Sigmoid colon (tissue), 7 donors: ENCODE data around the gene AGMAT. TPM values are rescaled to one million over a fixed set of nuclear protein-coding genes. Genes with fewer than 3 reads are reported as not detected.
A peak's percentile ranks its signal among the peaks of the same experiment; 100 is the strongest.

Experiments
- DNase-seq: peaks from one replicate; pipeline ENCODE4 v3.0.0-alpha.2; 2019
- H3K27ac ChIP-seq, 4 donors: fragments of 200-600 bp; sonication (generic); one replicate each; pipeline ENCODE4 v1.5.1; 2016 to 2019; ENCODE audit warnings: mild to moderate bottlenecking in 1 of 4
- H3K27me3 ChIP-seq, 3 donors: fragments of 200-600 bp; sonication (generic); one replicate each; pipeline ENCODE4 v1.5.1; 2019; ENCODE audit warnings: mild to moderate bottlenecking in 1 of 3
- H3K36me3 ChIP-seq, 4 donors: fragments of 200-600 bp; sonication (generic); one replicate each; pipeline ENCODE4 v1.5.1; 2016 to 2019
- H3K4me1 ChIP-seq, 4 donors: fragments of 200-600 bp; sonication (generic); one replicate each; pipeline ENCODE4 v1.5.1; 2017 to 2019
- H3K4me3 ChIP-seq, 4 donors: fragments of 200-600 bp; sonication (generic); one replicate each; pipeline ENCODE4 v1.5.1; 2017 to 2019; ENCODE audit warnings: mild to moderate bottlenecking in 2 of 4, moderate library complexity in 1 of 4
- H3K9me3 ChIP-seq, 4 donors: fragments of 200-600 bp in 3 of 4; sonication (generic) in 3 of 4; one replicate each; pipeline versions ENCODE4 v1.5.1 to v1.6.1; 2013 to 2019
- CTCF ChIP-seq, 4 experiments: fragments of 450-650 bp in 3 of 4; fragments of 200-600 bp in 1 of 4; IDR thresholded peaks; one replicate each; pipeline ENCODE4 v1.5.1; 2016 to 2019; ENCODE audit warnings: antibody characterized with exemption in 4 of 4, mild to moderate bottlenecking in 3 of 4, moderate library complexity in 2 of 4
- EP300 ChIP-seq, 4 donors: sonication (generic); formaldehyde crosslinking; IDR thresholded peaks; one replicate each; pipeline ENCODE4 v1.6.1; 2017; ENCODE audit warnings: antibody characterized with exemption in 4 of 4
- POLR2A ChIP-seq, 2 donors: fragments of 450-650 bp; IDR thresholded peaks; one replicate each; pipeline ENCODE4 v1.6.1; 2016; ENCODE audit warnings: antibody characterized with exemption in 2 of 2, mild to moderate bottlenecking in 2 of 2, moderate library complexity in 2 of 2
- POLR2AphosphoS5 ChIP-seq, 4 donors: sonication (generic); formaldehyde crosslinking; IDR thresholded peaks; one replicate each; pipeline ENCODE4 v1.6.1; 2017; ENCODE audit warnings: antibody characterized with exemption in 4 of 4
- WGBS, 2 donors: extraction: QIAGEN DNeasy Blood & Tissue Kit; methylation state at CpG; one replicate each; pipeline ENCODE4 v1.1.7; 2013; 5-methylcytosine and 5-hydroxymethylcytosine counted together
- intact Hi-C: fragments of 100-400 bp; cut with DNase I; formaldehyde crosslinking; loops from one replicate; pipeline ENCODE4 v1.15.1; 2023
- polyA plus RNA-seq, 3 donors: library from polyadenylated mRNA; stranded (reverse); fragments of 200-250 nt; gene quantifications; one replicate each; pipeline ENCODE4 v1.2.3, GENCODE V29; 2013
- total RNA-seq, 4 donors: library from RNA; depleted of rRNA; stranded (reverse); fragments of >200 nt; gene quantifications; one replicate each; pipeline ENCODE4 v1.1.0, GENCODE V29; 2016
- donor health status: healthy with polysubstance abuse.
- donor health status: Bipolar disorder and iron deficiency.
- donor health status: healthy.

Gene AGMAT
- total and polyA plus RNA-seq, 7 donors, result 0.14 to 18.3 (median 8.9) TPM; not detected in 3

GRCh38 chr1:15531682-15532081 lies 53.2 kb downstream of the AGMAT start:
- 72 to 89% methylated on average over 2 of the region's 2 CpGs for WGBS, 2 donors
- Histone ChIP-seq H3K4me3 (no peak overlapping the region), H3K9me3 (no peaks in the 10 kb centered on the region), H3K27me3 (no peaks in the 10 kb centered on the region), H3K4me1 (peaks cover 0 to 16% (median 12%) of the 10 kb centered on the region in 4 donors), H3K27ac (no peak overlapping the region), H3K36me3 (peaks cover 0 to 52% (median 7%) of the 10 kb centered on the region in 4 donors)
- intact Hi-C loops, result no loop called here
- no peak for DNase-seq
- TF ChIP-seq POLR2AphosphoS5 (IDR thresholded peaks at IDR 0.05), result no peak
- no peak for TF ChIP-seq EP300 (IDR thresholded peaks at IDR 0.05)
- TF ChIP-seq CTCF (IDR thresholded peaks at IDR 0.05), result no peak
- TF ChIP-seq POLR2A (IDR thresholded peaks at IDR 0.05), result no peak

- Histone ChIP-seq H3K4me3 (no peak overlapping the region), H3K36me3 (peaks cover 0 to 45% (median 5%) of the 10 kb centered on the region in 4 donors), H3K27ac (no peak overlapping the region), H3K4me1 (peaks cover 0 to 19% (median 15%) of the 10 kb centered on the region in 4 donors), H3K27me3 (no peaks in the 10 kb centered on the region), H3K9me3 (no peaks in the 10 kb centered on the region)
- 94 to 95% methylated on average over 4 of the region's 4 CpGs for WGBS, 2 donors
- intact Hi-C loops, result no loop called here
- TF ChIP-seq EP300 (IDR thresholded peaks at IDR 0.05) (no peak), CTCF (IDR thresholded peaks at IDR 0.05) (no peak), POLR2A (IDR thresholded peaks at IDR 0.05) (no peak), POLR2AphosphoS5 (IDR thresholded peaks at IDR 0.05) (no peak)
- no peak for DNase-seq
Measured at GRCh38 chr1:15531003-15531402, 53.8 kb downstream of the AGMAT start.

- no peaks in the 10 kb centered on the region for H3K9me3 ChIP-seq
- WGBS, 2 donors, result 0% methylated on average over 65 of the region's 65 CpGs
- intact Hi-C loops, result loop anchor here (5.0 to 10.0 kb wide), 3 partner anchors 91 to 1528 kb away; partner anchors contain the start of genes DDI2, SDHB and TMEM51
- H3K36me3 ChIP-seq, result peaks cover 0 to 26% (median 1%) of the 10 kb centered on the region in 4 donors
- peak within 1 kb of the TSS; percentile 93 to 99 (median 98) for H3K4me3 ChIP-seq
- H3K27me3 ChIP-seq, result no peaks in the 10 kb centered on the region
- peaks cover 0 to 41% (median 33%) of the 10 kb centered on the region in 4 donors for H3K4me1 ChIP-seq
- TF ChIP-seq CTCF (IDR thresholded peaks at IDR 0.05) (peak in 1 of 4 experiments; percentile 16), EP300 (IDR thresholded peaks at IDR 0.05) (peak in 2 of 4 donors; percentile 18 to 98), POLR2A (IDR thresholded peaks at IDR 0.05) (peak; percentile 67 to 74), POLR2AphosphoS5 (IDR thresholded peaks at IDR 0.05) (peak; percentile 77 to 96 (median 90))
- peak; percentile 100 for DNase-seq
- peak within 1 kb of the TSS; percentile 97 to 100 (median 98) for H3K27ac ChIP-seq
Measured at GRCh38 chr1:15526490-15527339, 58.1 kb downstream of the AGMAT start, which contains the start of gene DNAJC16. Gene DNAJC16, plus strand, starts transcription at chr1:15526848. Its CDS starts 2,258 bp downstream, at chr1:15529106.

- Histone ChIP-seq H3K9me3 (no peaks in the 10 kb centered on the region), H3K27me3 (no peaks in the 10 kb centered on the region), H3K27ac (peak overlapping the region; percentile 97 to 100 (median 98)), H3K36me3 (peaks cover 0 to 21% (median 1%) of the 10 kb centered on the region in 4 donors), H3K4me1 (peaks cover 0 to 41% (median 33%) of the 10 kb centered on the region in 4 donors), H3K4me3 (peak overlapping the region; percentile 30 to 99 (median 94))
- TF ChIP-seq EP300 (IDR thresholded peaks at IDR 0.05) (no peak), POLR2A (IDR thresholded peaks at IDR 0.05) (no peak), CTCF (IDR thresholded peaks at IDR 0.05) (no peak), POLR2AphosphoS5 (IDR thresholded peaks at IDR 0.05) (no peak)
- no peak for DNase-seq
- intact Hi-C loops, result loop anchor here (5.0 to 10.0 kb wide), 3 partner anchors 91 to 1529 kb away; partner anchors contain the start of genes DDI2, SDHB and TMEM51
- 5 to 16% methylated on average over 9 of the region's 9 CpGs for WGBS, 2 donors
Measured at GRCh38 chr1:15526021-15526489, 58.8 kb downstream of the AGMAT start.
